ENCODE data around the gene PADI4.

- TF ChIP-seq, protein P1, sequence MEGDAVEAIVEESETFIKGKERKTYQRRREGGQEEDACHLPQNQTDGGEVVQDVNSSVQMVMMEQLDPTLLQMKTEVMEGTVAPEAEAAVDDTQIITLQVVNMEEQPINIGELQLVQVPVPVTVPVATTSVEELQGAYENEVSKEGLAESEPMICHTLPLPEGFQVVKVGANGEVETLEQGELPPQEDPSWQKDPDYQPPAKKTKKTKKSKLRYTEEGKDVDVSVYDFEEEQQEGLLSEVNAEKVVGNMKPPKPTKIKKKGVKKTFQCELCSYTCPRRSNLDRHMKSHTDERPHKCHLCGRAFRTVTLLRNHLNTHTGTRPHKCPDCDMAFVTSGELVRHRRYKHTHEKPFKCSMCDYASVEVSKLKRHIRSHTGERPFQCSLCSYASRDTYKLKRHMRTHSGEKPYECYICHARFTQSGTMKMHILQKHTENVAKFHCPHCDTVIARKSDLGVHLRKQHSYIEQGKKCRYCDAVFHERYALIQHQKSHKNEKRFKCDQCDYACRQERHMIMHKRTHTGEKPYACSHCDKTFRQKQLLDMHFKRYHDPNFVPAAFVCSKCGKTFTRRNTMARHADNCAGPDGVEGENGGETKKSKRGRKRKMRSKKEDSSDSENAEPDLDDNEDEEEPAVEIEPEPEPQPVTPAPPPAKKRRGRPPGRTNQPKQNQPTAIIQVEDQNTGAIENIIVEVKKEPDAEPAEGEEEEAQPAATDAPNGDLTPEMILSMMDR (IDR thresholded peaks at IDR 0.05) = no peak
- TF ChIP-seq POLR2AphosphoS5 (IDR thresholded peaks at IDR 0.05) = no peak
- no peak for TF ChIP-seq POLR2A (IDR thresholded peaks at IDR 0.05)
These were observed 1.1 kb upstream of the PADI4 start for GRCh38 chr1:17306921-17307320.

All from prostate gland (tissue), 2 donors.